Trophoblast cell (in vitro differentiated cells and primary cell): ENCODE measurements around the gene CUX1.
"Not testable (repeated sequence)": the region's sequence is repeated elsewhere in the genome, so short reads cannot be mapped to it uniquely, and the experiment has no call there.

Experiments
- DNase-seq, 2 donors: peaks; one replicate each; pipeline ENCODE4 v3.0.0-alpha.2; 2016
- H2AFZ ChIP-seq: 2 replicates; pipeline ENCODE4 v1.6.1; 2013; ENCODE audit warnings: low read length, moderate library complexity, mild to moderate bottlenecking; ENCODE audit not compliant: insufficient read depth, poor library complexity
- H2AK5ac ChIP-seq: 2 replicates; pipeline ENCODE4 v1.6.1; 2013; ENCODE audit warnings: mild to moderate bottlenecking, low read length
- H2BK120ac ChIP-seq: 2 replicates; pipeline ENCODE4 v1.6.1; 2013; ENCODE audit warnings: low read length, mild to moderate bottlenecking, moderate library complexity; ENCODE audit not compliant: insufficient read depth, poor library complexity
- H2BK12ac ChIP-seq: 2 replicates; pipeline ENCODE4 v1.6.1; 2013; ENCODE audit warnings: mild to moderate bottlenecking, low read length, moderate library complexity
- H2BK5ac ChIP-seq: 2 replicates; pipeline ENCODE4 v1.6.1; 2013; ENCODE audit warnings: low read length, low read depth, moderate library complexity, mild to moderate bottlenecking; ENCODE audit not compliant: poor library complexity
- H3K14ac ChIP-seq: 2 replicates; pipeline ENCODE4 v1.6.1; 2013; ENCODE audit warnings: mild to moderate bottlenecking, low read length
- H3K18ac ChIP-seq: 2 replicates; pipeline ENCODE4 v1.6.1; 2013; ENCODE audit warnings: mild to moderate bottlenecking, low read length
- H3K23ac ChIP-seq: 2 replicates; pipeline ENCODE4 v1.6.1; 2013; ENCODE audit warnings: low read length
- H3K27ac ChIP-seq: 2 replicates; pipeline ENCODE4 v1.5.1; 2013; ENCODE audit warnings: low read depth, mild to moderate bottlenecking, inconsistent platforms, low read length, moderate library complexity
- H3K27me3 ChIP-seq: 2 replicates; pipeline ENCODE4 v1.6.1; 2013; ENCODE audit warnings: inconsistent platforms, mild to moderate bottlenecking, low read length, moderate library complexity; ENCODE audit not compliant: insufficient read depth
- H3K36me3 ChIP-seq, 2 experiments: 1 replicate in 1 of 2; 2 replicates in 1 of 2; pipeline ENCODE4 v1.6.1; 2013; ENCODE audit warnings: low read length in 2 of 2, mild to moderate bottlenecking in 2 of 2, moderate library complexity in 1 of 2; ENCODE audit not compliant: insufficient read depth in 2 of 2, control insufficient read depth in 1 of 2
- H3K4ac ChIP-seq: 2 replicates; pipeline ENCODE4 v1.6.1; 2013; ENCODE audit warnings: low read depth, mild to moderate bottlenecking, low read length, moderate library complexity
- H3K4me1 ChIP-seq, 2 experiments: 1 replicate in 1 of 2; 2 replicates in 1 of 2; pipeline ENCODE4 v1.6.1; 2013; ENCODE audit warnings: low read length in 2 of 2, mild to moderate bottlenecking in 2 of 2, moderate library complexity in 1 of 2; ENCODE audit not compliant: insufficient read depth in 2 of 2, control insufficient read depth in 1 of 2
- H3K4me2 ChIP-seq: 2 replicates; pipeline ENCODE4 v1.6.1; 2013; ENCODE audit warnings: inconsistent platforms, mild to moderate bottlenecking, low read length, moderate library complexity
- H3K4me3 ChIP-seq: 2 replicates; pipeline ENCODE4 v1.5.1; 2013; ENCODE audit warnings: mild to moderate bottlenecking, low read depth, low read length, inconsistent platforms
- H3K79me1 ChIP-seq: one replicate; pipeline ENCODE4 v1.6.1; 2013; ENCODE audit warnings: low read length
- H3K79me2 ChIP-seq: 2 replicates; pipeline ENCODE4 v1.6.1; 2013; ENCODE audit warnings: low read length, mild to moderate bottlenecking; ENCODE audit not compliant: control insufficient read depth, insufficient read depth, poor library complexity
- H3K9ac ChIP-seq: 2 replicates; pipeline ENCODE4 v1.6.1; 2013; ENCODE audit warnings: mild to moderate bottlenecking, low read length
- H3K9me3 ChIP-seq: 2 replicates; pipeline ENCODE4 v1.6.1; 2013; ENCODE audit warnings: low read depth, mild to moderate bottlenecking, control low read depth, inconsistent platforms, low read length; ENCODE audit not compliant: insufficient read depth
- H4K12ac ChIP-seq: 2 replicates; pipeline ENCODE4 v1.6.1; 2013; ENCODE audit warnings: low read depth, mild to moderate bottlenecking, low read length, moderate library complexity
- H4K8ac ChIP-seq: 2 replicates; pipeline ENCODE4 v1.6.1; 2013; ENCODE audit warnings: low read depth, mild to moderate bottlenecking, low read length, moderate library complexity
- H4K91ac ChIP-seq: one replicate; pipeline ENCODE4 v1.6.1; 2013; ENCODE audit warnings: low read depth, mild to moderate bottlenecking, low read length, moderate library complexity
- WGBS: extraction: QIAGEN DNeasy Blood & Tissue Kit; methylation state at CpG from one replicate; pipeline ENCODE4 v1.1.7; 2013; ENCODE audit warnings: missing lambda C conversion rate; ENCODE audit not compliant: insufficient read length, insufficient coverage; ENCODE audit errors: extremely low coverage; 5-methylcytosine and 5-hydroxymethylcytosine counted together

The CUX1 gene

DNA sequence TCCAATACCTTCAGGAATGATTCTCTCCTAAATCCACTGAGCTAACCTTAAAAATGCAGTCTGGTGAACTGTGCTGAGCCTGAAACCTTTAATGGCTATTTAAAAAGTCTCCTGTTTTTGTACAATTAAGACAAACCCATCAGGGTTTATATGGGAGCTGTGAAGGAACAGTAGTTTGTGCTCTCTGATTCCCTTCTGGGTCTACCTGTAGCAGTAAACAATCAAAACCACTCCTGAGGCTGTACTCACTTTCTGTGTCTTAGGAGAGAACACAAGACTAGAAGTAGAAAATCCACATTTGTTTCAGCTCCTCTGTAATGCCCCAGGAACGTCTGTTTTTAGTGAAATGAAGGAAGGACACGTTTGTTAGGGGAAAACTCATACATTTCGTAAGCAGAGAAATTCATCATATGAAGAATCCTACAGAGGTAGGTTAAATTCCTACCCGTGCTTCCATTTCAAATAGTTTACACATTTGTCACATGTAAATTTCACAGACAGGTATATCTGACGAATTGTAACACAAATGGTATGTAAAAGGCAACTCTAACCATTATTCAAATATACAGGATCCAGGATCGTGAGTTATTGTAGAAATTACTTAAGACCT is 2.6 kb downstream of the CUX1 start:
- Histone ChIP-seq H2BK12ac (no peak overlapping the region), H3K4me1 (peaks cover 5 to 15% of the 10 kb centered on the region in 2 experiments)
- WGBS = no CpG with 5 or more reads among the region's 6 CpGs

DNA sequence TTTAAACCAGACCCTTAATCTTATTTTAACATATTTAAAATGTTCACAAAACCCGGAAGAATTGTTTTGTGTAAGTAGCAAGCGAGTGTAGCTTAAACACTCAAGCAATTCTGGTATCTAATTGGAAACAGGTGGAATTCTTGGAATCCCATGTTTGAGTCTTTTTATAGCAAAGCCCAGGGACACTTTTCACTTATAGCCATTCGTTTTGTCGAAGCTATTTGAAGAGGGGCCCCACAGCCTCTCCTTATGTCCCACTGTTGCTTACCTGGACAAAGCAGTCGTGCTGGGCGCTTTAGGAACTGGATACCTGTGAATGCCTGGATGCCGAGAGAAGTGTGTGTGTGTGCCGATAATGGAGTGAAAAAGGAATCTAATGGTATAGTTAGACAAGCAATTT is 3.3 kb downstream of the CUX1 start:
- peak in 1 of 2 donors; percentile 40 for DNase-seq
- Histone ChIP-seq H3K18ac (no peak overlapping the region), H3K27me3 (no peaks in the 10 kb centered on the region), H3K4me1 (peaks cover 5 to 13% of the 10 kb centered on the region in 2 experiments), H2AFZ (no peak overlapping the region), H2BK12ac (no peak overlapping the region), H2BK120ac (no peak overlapping the region), H3K9me3 (no peaks in the 10 kb centered on the region), H4K8ac (no peak overlapping the region), H2BK5ac (no peak overlapping the region), H4K12ac (no peak overlapping the region), H2AK5ac (no peak overlapping the region), H3K4ac (peak overlapping the region; percentile 76), H3K79me1 (peaks cover 17% of the 10 kb centered on the region), H3K4me3 (no peak overlapping the region), H3K27ac (no peak overlapping the region), H3K4me2 (no peak overlapping the region), H3K79me2 (peaks cover 39% of the 10 kb centered on the region), H4K91ac (no peak overlapping the region), H3K9ac (no peak overlapping the region), H3K36me3 (peaks cover 0 to 2% of the 10 kb centered on the region in 2 experiments), H3K14ac (no peak overlapping the region), H3K23ac (no peak overlapping the region)
- WGBS = no CpG with 5 or more reads among the region's 8 CpGs

More for the DNA sequence above, 2.6 kb downstream of the CUX1 start:
- H3K79me1 ChIP-seq = peaks cover 22% of the 10 kb centered on the region
- H2BK5ac ChIP-seq = no peak overlapping the region
- no peak overlapping the region for H3K14ac ChIP-seq
- H3K36me3 ChIP-seq = no peaks in the 10 kb centered on the region
- no peaks in the 10 kb centered on the region for H3K27me3 ChIP-seq
- peak; percentile 64 to 95 for DNase-seq
- no peak overlapping the region for H4K8ac ChIP-seq
- no peak overlapping the region for H2AK5ac ChIP-seq
- no peak overlapping the region for H2BK120ac ChIP-seq
- H4K12ac ChIP-seq = no peak overlapping the region
- no peak overlapping the region for H3K18ac ChIP-seq
- H3K27ac ChIP-seq = peak overlapping the region; percentile 22
- no peak overlapping the region for H3K4me3 ChIP-seq
- peak overlapping the region; percentile 25 for H3K9ac ChIP-seq
- H3K9me3 ChIP-seq = no peaks in the 10 kb centered on the region
- H2AFZ ChIP-seq = no peak overlapping the region
- H3K79me2 ChIP-seq = peaks cover 39% of the 10 kb centered on the region
- no peak overlapping the region for H3K23ac ChIP-seq
- H3K4ac ChIP-seq = no peak overlapping the region
- H3K4me2 ChIP-seq = peak overlapping the region; percentile 36
- H4K91ac ChIP-seq = no peak overlapping the region

GRCh38 chr7:101822632-101823031 is 5.2 kb downstream of the CUX1 start:
- WGBS = no CpG with 5 or more reads among the region's 6 CpGs
- H3K27me3 ChIP-seq, H3K4me2 ChIP-seq, H3K36me3 ChIP-seq, H4K91ac ChIP-seq, H3K4me3 ChIP-seq, H3K27ac ChIP-seq, H3K79me1 ChIP-seq, H3K9ac ChIP-seq, H2BK12ac ChIP-seq, H3K23ac ChIP-seq, H2AFZ ChIP-seq, H4K12ac ChIP-seq, H2AK5ac ChIP-seq, H2BK5ac ChIP-seq, DNase-seq, H2BK120ac ChIP-seq, H3K14ac ChIP-seq, H3K9me3 ChIP-seq, H4K8ac ChIP-seq, H3K18ac ChIP-seq: not testable (repeated sequence)
- peak overlapping the region; percentile 86 for H3K4ac ChIP-seq
- peaks cover 37% of the 10 kb centered on the region for H3K79me2 ChIP-seq
- H3K4me1 ChIP-seq = peaks cover 5 to 11% of the 10 kb centered on the region in 2 experiments

DNA sequence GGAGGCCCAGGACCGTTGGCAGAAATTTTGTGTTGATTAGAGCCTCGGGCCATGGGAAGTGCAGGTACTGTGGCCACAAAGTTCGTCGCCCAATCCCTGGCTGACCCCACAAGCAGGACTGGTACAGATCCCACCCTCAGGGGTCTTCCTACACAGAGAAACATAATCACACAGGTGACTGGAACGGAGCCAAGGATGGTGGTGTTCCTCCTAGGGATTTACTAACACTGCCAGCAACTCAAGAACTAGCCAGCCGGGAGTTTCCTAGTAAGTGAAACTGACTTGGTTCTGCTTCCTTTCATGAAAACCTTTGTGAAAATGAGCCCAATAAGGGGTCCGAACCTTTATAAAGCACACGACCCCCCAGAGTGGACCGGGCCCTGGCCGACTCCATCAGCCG is 5.7 kb downstream of the CUX1 start:
- Histone ChIP-seq H2BK120ac (no peak overlapping the region), H3K4ac (peak overlapping the region; percentile 68), H3K27me3 (no peaks in the 10 kb centered on the region), H2BK5ac (no peak overlapping the region), H2AFZ (no peak overlapping the region), H3K79me2 (peaks cover 36% of the 10 kb centered on the region), H3K4me2 (no peak overlapping the region), H3K27ac (no peak overlapping the region), H4K12ac (no peak overlapping the region), H3K18ac (no peak overlapping the region), H4K8ac (no peak overlapping the region), H3K23ac (peak overlapping the region; percentile 63), H3K9ac (no peak overlapping the region), H3K9me3 (no peaks in the 10 kb centered on the region), H2BK12ac (no peak overlapping the region), H4K91ac (no peak overlapping the region), H3K4me1 (peaks cover 5 to 10% of the 10 kb centered on the region in 2 experiments), H2AK5ac (no peak overlapping the region), H3K79me1 (peaks cover 3% of the 10 kb centered on the region), H3K36me3 (peaks cover 2% of the 10 kb centered on the region in 2 experiments), H3K14ac (no peak overlapping the region), H3K4me3 (no peak overlapping the region)
- peak in 1 of 2 donors; percentile 32 for DNase-seq
- no CpG with 5 or more reads among the region's 11 CpGs for WGBS
